ENCODE measurements around the gene ERN2. TPM values are rescaled to one million over a fixed set of nuclear protein-coding genes. Genes with fewer than 3 reads are reported as not detected.

The ERN2 gene
- total RNA-seq, 1 experiment from 2014 or later, result not detected

GRCh38 chr16:23699100-23699499 is 13.9 kb downstream of the ERN2 start:
- Histone ChIP-seq H2AFZ (ENCODE audit: low read length) (peak overlapping the region; percentile 52; the same call in 1 of the 2 replicates), H3K9ac (ENCODE audit: low read length) (no peak overlapping the region)
- peak; percentile 62 for DNase-seq

GRCh38 chr16:23695756-23696155 is 17.3 kb downstream of the ERN2 start:
- Histone ChIP-seq H3K9me3 (ENCODE audit: low read length) (no peaks in the 10 kb centered on the region), H3K9me2 (replicated peaks; ENCODE audit: insufficient read depth, low read length) (no peaks in the 10 kb centered on the region), H2AFZ (ENCODE audit: low read length) (no peak overlapping the region), H3K9ac (ENCODE audit: low read length) (no peak overlapping the region), H3K27me3 (ENCODE audit: low read length) (no peaks in the 10 kb centered on the region), H4K20me1 (ENCODE audit: insufficient read depth, low read depth, low read length) (no peaks in the 10 kb centered on the region), H3K4me3 (ENCODE audit: low read length) (no peak overlapping the region), H3K4me1 (ENCODE audit: low read length) (peaks cover 6% of the 10 kb centered on the region), H3K4me2 (ENCODE audit: low read depth, low read length, poor library complexity, severe bottlenecking) (no peak overlapping the region), H3K27ac (ENCODE audit: low read length) (no peak overlapping the region), H3K79me2 (ENCODE audit: low read length) (no peaks in the 10 kb centered on the region), H3K36me3 (ENCODE audit: insufficient read depth, low read length) (no peaks in the 10 kb centered on the region)
- DNase-seq, result no peak

More at GRCh38 chr16:23699100-23699499, 13.9 kb downstream of the ERN2 start:
- Histone ChIP-seq H3K36me3 (ENCODE audit: insufficient read depth, low read length) (no peaks in the 10 kb centered on the region), H3K79me2 (ENCODE audit: low read length) (no peaks in the 10 kb centered on the region), H3K4me3 (ENCODE audit: low read length) (no peak overlapping the region), H3K9me2 (replicated peaks; ENCODE audit: insufficient read depth, low read length) (no peaks in the 10 kb centered on the region), H3K4me2 (ENCODE audit: low read depth, low read length, poor library complexity, severe bottlenecking) (no peak overlapping the region), H3K27ac (ENCODE audit: low read length) (no peak overlapping the region), H3K27me3 (ENCODE audit: low read length) (peaks cover 4% of the 10 kb centered on the region; the same call in 1 of the 2 replicates), H3K9me3 (ENCODE audit: low read length) (no peaks in the 10 kb centered on the region), H3K4me1 (ENCODE audit: low read length) (peaks cover 6% of the 10 kb centered on the region), H4K20me1 (ENCODE audit: insufficient read depth, low read depth, low read length) (no peaks in the 10 kb centered on the region)

GRCh38 chr16:23694644-23695373 is 18.2 kb downstream of the ERN2 start:
- H3K36me3 ChIP-seq (ENCODE audit: insufficient read depth, low read length), result 0 out of 2 replicates have a peak, but pooled peaks cover 2% of the 10 kb centered on the region
- H3K79me2 ChIP-seq (ENCODE audit: low read length), result no peaks in the 10 kb centered on the region
- H3K4me1 ChIP-seq (ENCODE audit: low read length), result peaks cover 4% of the 10 kb centered on the region; the same call in 1 of the 2 replicates
- no peak overlapping the region for H3K4me2 ChIP-seq (ENCODE audit: low read depth, low read length, poor library complexity, severe bottlenecking)
- no peak for DNase-seq
- H3K9me3 ChIP-seq (ENCODE audit: low read length), result no peaks in the 10 kb centered on the region
- H4K20me1 ChIP-seq (ENCODE audit: insufficient read depth, low read depth, low read length), result no peaks in the 10 kb centered on the region
- no peaks in the 10 kb centered on the region for H3K9me2 ChIP-seq (replicated peaks; ENCODE audit: insufficient read depth, low read length)
- H3K4me3 ChIP-seq (ENCODE audit: low read length), result no peak overlapping the region
- no peak overlapping the region for H2AFZ ChIP-seq (ENCODE audit: low read length)
- H3K27ac ChIP-seq (ENCODE audit: low read length), result no peak overlapping the region
- no peaks in the 10 kb centered on the region for H3K27me3 ChIP-seq (ENCODE audit: low read length)
- H3K9ac ChIP-seq (ENCODE audit: low read length), result no peak overlapping the region

GRCh38 chr16:23694265-23694643 is 18.8 kb downstream of the ERN2 start:
- Histone ChIP-seq H3K27me3 (ENCODE audit: low read length) (no peaks in the 10 kb centered on the region), H4K20me1 (ENCODE audit: insufficient read depth, low read depth, low read length) (no peaks in the 10 kb centered on the region), H3K9ac (ENCODE audit: low read length) (no peak overlapping the region), H3K9me2 (replicated peaks; ENCODE audit: insufficient read depth, low read length) (no peaks in the 10 kb centered on the region), H3K4me1 (ENCODE audit: low read length) (peaks cover 4% of the 10 kb centered on the region; the same call in 1 of the 2 replicates), H3K4me3 (ENCODE audit: low read length) (no peak overlapping the region), H3K27ac (ENCODE audit: low read length) (no peak overlapping the region), H2AFZ (ENCODE audit: low read length) (no peak overlapping the region), H3K9me3 (ENCODE audit: low read length) (no peaks in the 10 kb centered on the region), H3K4me2 (ENCODE audit: low read depth, low read length, poor library complexity, severe bottlenecking) (no peak overlapping the region), H3K79me2 (ENCODE audit: low read length) (no peaks in the 10 kb centered on the region), H3K36me3 (ENCODE audit: insufficient read depth, low read length) (peaks cover 7% of the 10 kb centered on the region; the same call in 1 of the 2 replicates)
- DNase-seq, result no peak

- Histone ChIP-seq H3K4me1 (ENCODE audit: low read length) (no peaks in the 10 kb centered on the region), H3K4me2 (ENCODE audit: low read depth, low read length, poor library complexity, severe bottlenecking) (no peak overlapping the region), H3K27me3 (ENCODE audit: low read length) (no peaks in the 10 kb centered on the region), H2AFZ (ENCODE audit: low read length) (no peak overlapping the region), H3K79me2 (ENCODE audit: low read length) (no peaks in the 10 kb centered on the region), H3K27ac (ENCODE audit: low read length) (no peak overlapping the region), H4K20me1 (ENCODE audit: insufficient read depth, low read depth, low read length) (no peaks in the 10 kb centered on the region), H3K9ac (ENCODE audit: low read length) (no peak overlapping the region), H3K9me3 (ENCODE audit: low read length) (no peaks in the 10 kb centered on the region), H3K36me3 (ENCODE audit: insufficient read depth, low read length) (peaks cover 10% of the 10 kb centered on the region; the same call in 1 of the 2 replicates), H3K4me3 (ENCODE audit: low read length) (no peak overlapping the region), H3K9me2 (replicated peaks; ENCODE audit: insufficient read depth, low read length) (no peaks in the 10 kb centered on the region)
- no peak for DNase-seq
Observed at GRCh38 chr16:23692190-23692837, 20.7 kb downstream of the ERN2 start.

- Histone ChIP-seq H2AFZ (ENCODE audit: low read length) (no peak overlapping the region), H3K36me3 (ENCODE audit: insufficient read depth, low read length) (peaks cover 17% of the 10 kb centered on the region; the same call in 1 of the 2 replicates)
Observed at GRCh38 chr16:23691483-23692189, 21.4 kb downstream of the ERN2 start.

GRCh38 chr16:23690771-23691482 is 22.1 kb downstream of the ERN2 start:
- no peak for DNase-seq
- H3K36me3 ChIP-seq (ENCODE audit: insufficient read depth, low read length), result peaks cover 21% of the 10 kb centered on the region; the same call in 1 of the 2 replicates

More at GRCh38 chr16:23691483-23692189, 21.4 kb downstream of the ERN2 start:
- Histone ChIP-seq H3K4me2 (ENCODE audit: low read depth, low read length, poor library complexity, severe bottlenecking) (no peak overlapping the region), H3K4me3 (ENCODE audit: low read length) (no peak overlapping the region), H3K27me3 (ENCODE audit: low read length) (no peaks in the 10 kb centered on the region), H3K9me3 (ENCODE audit: low read length) (no peaks in the 10 kb centered on the region), H3K9me2 (replicated peaks; ENCODE audit: insufficient read depth, low read length) (no peaks in the 10 kb centered on the region), H3K9ac (ENCODE audit: low read length) (no peak overlapping the region), H3K79me2 (ENCODE audit: low read length) (no peaks in the 10 kb centered on the region), H4K20me1 (ENCODE audit: insufficient read depth, low read depth, low read length) (no peaks in the 10 kb centered on the region), H3K27ac (ENCODE audit: low read length) (no peak overlapping the region), H3K4me1 (ENCODE audit: low read length) (no peaks in the 10 kb centered on the region)
- peak; percentile 63 for DNase-seq

More at GRCh38 chr16:23690771-23691482, 22.1 kb downstream of the ERN2 start:
- Histone ChIP-seq H3K4me2 (ENCODE audit: low read depth, low read length, poor library complexity, severe bottlenecking) (no peak overlapping the region), H3K27me3 (ENCODE audit: low read length) (no peaks in the 10 kb centered on the region), H3K9me2 (replicated peaks; ENCODE audit: insufficient read depth, low read length) (no peaks in the 10 kb centered on the region), H4K20me1 (ENCODE audit: insufficient read depth, low read depth, low read length) (no peaks in the 10 kb centered on the region), H3K9me3 (ENCODE audit: low read length) (no peaks in the 10 kb centered on the region), H3K79me2 (ENCODE audit: low read length) (no peaks in the 10 kb centered on the region), H3K27ac (ENCODE audit: low read length) (no peak overlapping the region), H3K9ac (ENCODE audit: low read length) (no peak overlapping the region), H3K4me3 (ENCODE audit: low read length) (no peak overlapping the region), H2AFZ (ENCODE audit: low read length) (no peak overlapping the region), H3K4me1 (ENCODE audit: low read length) (no peaks in the 10 kb centered on the region)
